ENCODE data around the gene NECTIN2. TPM values are rescaled to one million over a fixed set of nuclear protein-coding genes. Genes with fewer than 3 reads are reported as not detected.
"Not testable (repeated sequence)": the region's sequence is repeated elsewhere in the genome, so short reads cannot be mapped to it uniquely, and the experiment has no call there.

NECTIN2 gene
- total and polyA plus RNA-seq, 2 donors from 2014 or later, result 110 to 111 TPM

DNA sequence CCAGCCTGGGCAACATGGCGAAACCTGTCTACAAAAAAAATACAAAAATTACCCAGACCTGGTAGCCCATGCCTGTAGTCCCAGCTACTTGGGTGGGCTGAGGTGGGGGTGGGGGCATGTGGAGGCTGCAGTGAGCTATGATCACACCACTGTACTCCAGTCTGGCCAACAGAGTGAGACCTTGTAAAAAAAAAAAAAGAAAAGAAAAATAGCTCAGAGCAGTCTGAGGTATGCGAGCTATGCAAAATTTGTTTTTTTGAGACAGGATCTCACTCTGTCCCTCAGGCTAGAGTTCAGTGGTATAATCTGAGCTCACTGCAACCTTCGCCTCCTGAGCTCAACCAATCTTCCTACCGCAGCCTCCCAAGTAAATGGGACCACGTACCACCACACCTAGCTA, 37.8 kb downstream of the NECTIN2 start:
- intact Hi-C loops (cut with DNase I), result no loop called here
- H3K4me1 ChIP-seq (ENCODE audit: control insufficient read depth in 2 of 3, insufficient read depth in 2 of 3, low read depth in 1 of 3, low read length in 3 of 3), result peaks cover 0 to 2% (median 0%) of the 10 kb centered on the region in 3 donors
- peaks cover 4 to 7% (median 7%) of the 10 kb centered on the region in 3 donors for H3K36me3 ChIP-seq (ENCODE audit: control insufficient read depth in 2 of 3, insufficient read depth in 3 of 3, low read length in 3 of 3)
- H3K9ac ChIP-seq (ENCODE audit: low read length in 3 of 3), result no peak overlapping the region
- FAIRE-seq (no peak), DNase-seq (no peak)
- TF ChIP-seq, protein P1, sequence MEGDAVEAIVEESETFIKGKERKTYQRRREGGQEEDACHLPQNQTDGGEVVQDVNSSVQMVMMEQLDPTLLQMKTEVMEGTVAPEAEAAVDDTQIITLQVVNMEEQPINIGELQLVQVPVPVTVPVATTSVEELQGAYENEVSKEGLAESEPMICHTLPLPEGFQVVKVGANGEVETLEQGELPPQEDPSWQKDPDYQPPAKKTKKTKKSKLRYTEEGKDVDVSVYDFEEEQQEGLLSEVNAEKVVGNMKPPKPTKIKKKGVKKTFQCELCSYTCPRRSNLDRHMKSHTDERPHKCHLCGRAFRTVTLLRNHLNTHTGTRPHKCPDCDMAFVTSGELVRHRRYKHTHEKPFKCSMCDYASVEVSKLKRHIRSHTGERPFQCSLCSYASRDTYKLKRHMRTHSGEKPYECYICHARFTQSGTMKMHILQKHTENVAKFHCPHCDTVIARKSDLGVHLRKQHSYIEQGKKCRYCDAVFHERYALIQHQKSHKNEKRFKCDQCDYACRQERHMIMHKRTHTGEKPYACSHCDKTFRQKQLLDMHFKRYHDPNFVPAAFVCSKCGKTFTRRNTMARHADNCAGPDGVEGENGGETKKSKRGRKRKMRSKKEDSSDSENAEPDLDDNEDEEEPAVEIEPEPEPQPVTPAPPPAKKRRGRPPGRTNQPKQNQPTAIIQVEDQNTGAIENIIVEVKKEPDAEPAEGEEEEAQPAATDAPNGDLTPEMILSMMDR (IDR thresholded peaks at IDR 0.05; ENCODE audit: borderline replicate concordance, extremely low read depth, insufficient read depth), result no peak
- H3K27me3 ChIP-seq (ENCODE audit: control insufficient read depth, insufficient read depth, low read length), result no peaks in the 10 kb centered on the region
- H3K27ac ChIP-seq (ENCODE audit: low read depth in 2 of 2, low read length in 2 of 2), result no peak overlapping the region
- H3K9me3 ChIP-seq (ENCODE audit: control insufficient read depth in 2 of 3, insufficient read depth in 1 of 3, low read length in 3 of 3), result no peaks in the 10 kb centered on the region
- no peak overlapping the region for H3K4me3 ChIP-seq (ENCODE audit: low read length in 3 of 3)

DNA sequence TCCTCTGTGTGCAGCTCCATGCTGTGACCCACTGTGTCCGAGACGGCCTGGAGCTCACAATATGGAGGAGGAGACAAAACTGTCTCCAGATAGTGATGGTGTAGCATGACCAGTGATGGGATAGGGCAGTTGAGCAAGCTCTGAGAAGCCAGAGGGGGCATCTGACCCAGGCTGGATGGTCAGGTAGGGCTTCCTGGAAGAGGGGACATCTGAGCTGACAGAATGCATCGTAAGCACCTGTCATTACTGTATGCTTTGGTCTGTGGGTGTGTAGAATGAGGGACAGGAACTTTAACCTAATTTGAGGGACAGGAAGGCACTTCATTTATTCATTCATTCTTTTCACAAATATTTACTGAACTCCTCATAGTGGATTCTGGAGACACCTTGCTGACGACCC, 38.5 kb downstream of the NECTIN2 start:
- Histone ChIP-seq H3K27ac (ENCODE audit: low read depth in 2 of 2, low read length in 2 of 2) (no peak overlapping the region), H3K9ac (ENCODE audit: low read length in 3 of 3) (no peak overlapping the region), H3K4me1 (ENCODE audit: control insufficient read depth in 2 of 3, insufficient read depth in 2 of 3, low read depth in 1 of 3, low read length in 3 of 3) (peaks cover 0 to 3% (median 0%) of the 10 kb centered on the region in 3 donors), H3K36me3 (ENCODE audit: control insufficient read depth in 2 of 3, insufficient read depth in 3 of 3, low read length in 3 of 3) (peaks cover 4 to 7% (median 7%) of the 10 kb centered on the region in 3 donors), H3K27me3 (ENCODE audit: control insufficient read depth, insufficient read depth, low read length) (no peaks in the 10 kb centered on the region), H3K9me3 (ENCODE audit: control insufficient read depth in 2 of 3, insufficient read depth in 1 of 3, low read length in 3 of 3) (no peaks in the 10 kb centered on the region), H3K4me3 (ENCODE audit: low read length in 3 of 3) (no peak overlapping the region)
- intact Hi-C loops (cut with DNase I), result no loop called here
- no peak for FAIRE-seq
- TF ChIP-seq, protein P1 (IDR thresholded peaks at IDR 0.05; ENCODE audit: borderline replicate concordance, extremely low read depth, insufficient read depth), result no peak
- DNase-seq, result no peak

DNA sequence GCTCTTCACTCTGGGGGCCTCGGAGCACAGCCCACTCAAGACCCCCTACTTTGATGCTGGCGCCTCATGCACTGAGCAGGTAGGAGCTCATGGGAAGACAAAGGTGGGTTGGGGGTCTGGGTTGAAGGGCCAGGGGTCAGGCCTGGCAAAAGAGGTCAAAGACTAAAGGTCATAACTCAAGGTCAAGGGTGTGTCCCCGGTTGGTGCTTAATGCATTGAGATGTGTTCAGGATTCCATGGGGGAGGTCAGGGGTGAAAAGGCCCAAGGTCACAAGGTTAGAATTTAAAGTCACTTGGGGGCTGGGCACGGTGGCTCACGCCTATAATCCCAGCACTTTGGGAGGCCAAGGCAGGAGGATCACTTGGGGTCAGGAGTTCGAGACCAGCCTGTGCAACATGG, 40.0 kb downstream of the NECTIN2 start:
- TF ChIP-seq, protein P1 (IDR thresholded peaks at IDR 0.05; ENCODE audit: borderline replicate concordance, extremely low read depth, insufficient read depth), result no peak
- H3K27me3 ChIP-seq (ENCODE audit: control insufficient read depth, insufficient read depth, low read length), result no peaks in the 10 kb centered on the region
- H3K9me3 ChIP-seq (ENCODE audit: control insufficient read depth in 2 of 3, insufficient read depth in 1 of 3, low read length in 3 of 3), result no peaks in the 10 kb centered on the region
- H3K4me1 ChIP-seq (ENCODE audit: control insufficient read depth in 2 of 3, insufficient read depth in 2 of 3, low read depth in 1 of 3, low read length in 3 of 3), result peaks cover 0 to 7% (median 0%) of the 10 kb centered on the region in 3 donors
- H3K9ac ChIP-seq (ENCODE audit: low read length in 3 of 3), result no peak overlapping the region
- DNase-seq, result no peak
- intact Hi-C loops (cut with DNase I), result no loop called here
- no peak for FAIRE-seq
- H3K27ac ChIP-seq (ENCODE audit: low read depth in 2 of 2, low read length in 2 of 2), result no peak overlapping the region
- H3K36me3 ChIP-seq (ENCODE audit: control insufficient read depth in 2 of 3, insufficient read depth in 3 of 3, low read length in 3 of 3), result peaks cover 4 to 7% (median 7%) of the 10 kb centered on the region in 3 donors
- H3K4me3 ChIP-seq (ENCODE audit: low read length in 3 of 3), result no peak overlapping the region

DNA sequence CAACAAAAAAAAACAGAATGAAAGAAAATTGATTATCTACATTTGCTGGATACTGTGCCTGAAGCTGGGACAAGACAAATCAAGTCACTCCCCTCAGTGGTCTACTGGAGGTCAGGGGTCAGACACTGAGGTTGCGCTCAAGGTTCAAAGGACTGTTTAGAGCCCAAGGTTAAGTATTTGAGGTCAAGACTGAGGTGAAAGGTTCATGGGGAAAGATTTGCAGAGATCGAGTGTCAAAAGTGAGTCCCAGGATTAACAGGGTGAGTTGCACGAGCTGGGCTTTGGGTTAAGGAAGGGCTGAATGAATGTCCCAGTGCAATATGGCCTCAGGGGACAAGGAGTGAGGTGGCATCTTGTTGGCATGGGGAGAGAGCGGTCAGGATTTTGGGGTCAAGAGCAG, 41.6 kb downstream of the NECTIN2 start:
- Histone ChIP-seq H3K27ac (ENCODE audit: low read depth in 2 of 2, low read length in 2 of 2) (no peak overlapping the region), H3K36me3 (ENCODE audit: control insufficient read depth in 2 of 3, insufficient read depth in 3 of 3, low read length in 3 of 3) (peaks cover 4 to 7% (median 7%) of the 10 kb centered on the region in 3 donors), H3K4me1 (ENCODE audit: control insufficient read depth in 2 of 3, insufficient read depth in 2 of 3, low read depth in 1 of 3, low read length in 3 of 3) (peaks cover 0 to 18% (median 12%) of the 10 kb centered on the region in 3 donors), H3K9ac (ENCODE audit: low read length in 3 of 3) (no peak overlapping the region), H3K4me3 (ENCODE audit: low read length in 3 of 3) (no peak overlapping the region), H3K9me3 (ENCODE audit: control insufficient read depth in 2 of 3, insufficient read depth in 1 of 3, low read length in 3 of 3) (no peaks in the 10 kb centered on the region), H3K27me3 (ENCODE audit: control insufficient read depth, insufficient read depth, low read length) (no peaks in the 10 kb centered on the region)
- DNase-seq (no peak), FAIRE-seq (no peak)
- intact Hi-C loops (cut with DNase I), result no loop called here
- TF ChIP-seq, protein P1 (IDR thresholded peaks at IDR 0.05; ENCODE audit: borderline replicate concordance, extremely low read depth, insufficient read depth), result no peak

DNA sequence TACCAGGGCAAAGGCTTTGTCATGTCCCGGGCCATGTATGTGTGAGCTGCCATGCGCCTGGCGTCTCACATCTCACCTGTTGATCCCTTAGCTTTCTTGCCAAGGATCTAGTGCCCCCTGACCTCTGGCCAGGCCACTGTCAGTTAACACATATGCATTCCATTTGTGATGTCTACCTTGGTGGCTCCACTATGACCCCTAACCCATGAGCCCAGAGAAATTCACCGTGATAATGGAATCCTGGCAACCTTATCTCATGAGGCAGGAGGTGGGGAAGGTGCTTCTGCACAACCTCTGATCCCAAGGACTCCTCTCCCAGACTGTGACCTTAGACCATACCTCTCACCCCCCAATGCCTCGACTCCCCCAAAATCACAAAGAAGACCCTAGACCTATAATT, 42.2 kb downstream of the NECTIN2 start:
- H3K36me3 ChIP-seq (ENCODE audit: control insufficient read depth in 2 of 3, insufficient read depth in 3 of 3, low read length in 3 of 3); H3K9me3 ChIP-seq (ENCODE audit: control insufficient read depth in 2 of 3, insufficient read depth in 1 of 3, low read length in 3 of 3); H3K27me3 ChIP-seq (ENCODE audit: control insufficient read depth, insufficient read depth, low read length); DNase-seq; FAIRE-seq; H3K27ac ChIP-seq (ENCODE audit: low read depth in 2 of 2, low read length in 2 of 2); H3K4me3 ChIP-seq (ENCODE audit: low read length in 3 of 3); H3K9ac ChIP-seq (ENCODE audit: low read length in 3 of 3); intact Hi-C loops (cut with DNase I): not testable (repeated sequence)
- peaks cover 0 to 19% (median 12%) of the 10 kb centered on the region in 3 donors for H3K4me1 ChIP-seq (ENCODE audit: control insufficient read depth in 2 of 3, insufficient read depth in 2 of 3, low read depth in 1 of 3, low read length in 3 of 3)

Measured in kidney (tissue), 14 donors.